ENCODE results near the gene EPHA7.

Gene EPHA7

DNA sequence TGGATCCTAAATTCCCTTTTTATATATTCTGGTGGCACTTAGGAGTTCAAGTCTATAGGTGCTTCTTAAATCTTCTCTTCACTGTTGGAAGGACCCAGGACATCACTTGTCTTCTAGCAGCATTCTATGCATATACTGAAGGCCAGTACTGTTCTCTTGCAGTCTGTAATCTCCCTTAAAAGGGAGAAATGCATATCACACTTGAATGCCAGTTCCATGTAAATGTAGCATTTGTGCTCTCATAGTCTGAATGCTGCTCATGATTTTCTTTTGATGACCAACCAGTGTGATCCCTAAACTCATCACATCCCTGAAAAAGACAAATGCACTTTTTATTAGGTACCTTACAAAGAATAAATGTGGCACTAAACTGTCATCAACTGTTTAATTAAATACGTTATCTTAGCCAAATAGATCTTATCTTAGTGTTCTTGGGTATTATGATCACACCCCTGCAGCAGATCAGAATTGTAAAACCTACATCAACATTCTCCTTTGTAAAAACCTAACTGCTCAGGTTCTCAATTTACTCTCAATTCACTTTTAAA lies 176.1 kb downstream of the EPHA7 start:
- H3K4me3 ChIP-seq = no peak overlapping the region
- TF ChIP-seq FOXP2 (optimal IDR thresholded peaks at IDR 0.05; ENCODE audit: control extremely low read depth, extremely low read length, insufficient read depth) (no peak), EZH2 (IDR thresholded peaks at IDR 0.05) (no peak), POLR2AphosphoS5 (IDR thresholded peaks at IDR 0.05; ENCODE audit: borderline replicate concordance, low read depth, low read length) (no peak)
- no peaks in the 10 kb centered on the region for H3K36me3 ChIP-seq (ENCODE audit: insufficient read depth, low read length)
- H3K9me3 ChIP-seq (ENCODE audit: low read depth, low read length) = no peaks in the 10 kb centered on the region
- no peak for DNase-seq (ENCODE audit: low read depth, low spot score)
- no peak overlapping the region for H3K27ac ChIP-seq
- H3K9ac ChIP-seq (ENCODE audit: insufficient read length) = no peak overlapping the region

DNA sequence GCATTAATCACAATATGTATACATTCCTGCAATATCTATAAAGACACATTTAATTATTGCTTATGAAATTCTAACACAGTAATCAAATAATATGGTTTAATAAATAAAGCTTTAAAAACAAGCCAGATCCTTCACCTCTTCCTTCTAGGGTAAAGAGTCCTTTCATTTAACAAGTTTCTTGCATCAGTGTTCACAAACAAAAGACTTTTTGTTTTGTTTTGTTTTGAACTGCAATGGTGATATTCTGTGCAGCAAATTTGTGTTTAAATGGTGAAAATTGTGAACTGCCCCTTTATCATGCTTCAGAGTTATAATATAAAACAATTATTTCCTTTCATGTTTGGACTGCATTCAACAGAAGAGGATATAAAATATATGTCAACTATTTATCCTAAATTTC lies 177.3 kb downstream of the EPHA7 start:
- Histone ChIP-seq H3K27ac (no peak overlapping the region), H3K4me3 (no peak overlapping the region), H3K9ac (ENCODE audit: insufficient read length) (no peak overlapping the region), H3K9me3 (ENCODE audit: low read depth, low read length) (no peaks in the 10 kb centered on the region), H3K36me3 (ENCODE audit: insufficient read depth, low read length) (no peaks in the 10 kb centered on the region)
- no peak for DNase-seq (ENCODE audit: low read depth, low spot score)
- TF ChIP-seq POLR2AphosphoS5 (IDR thresholded peaks at IDR 0.05; ENCODE audit: borderline replicate concordance, low read depth, low read length) = no peak

DNA sequence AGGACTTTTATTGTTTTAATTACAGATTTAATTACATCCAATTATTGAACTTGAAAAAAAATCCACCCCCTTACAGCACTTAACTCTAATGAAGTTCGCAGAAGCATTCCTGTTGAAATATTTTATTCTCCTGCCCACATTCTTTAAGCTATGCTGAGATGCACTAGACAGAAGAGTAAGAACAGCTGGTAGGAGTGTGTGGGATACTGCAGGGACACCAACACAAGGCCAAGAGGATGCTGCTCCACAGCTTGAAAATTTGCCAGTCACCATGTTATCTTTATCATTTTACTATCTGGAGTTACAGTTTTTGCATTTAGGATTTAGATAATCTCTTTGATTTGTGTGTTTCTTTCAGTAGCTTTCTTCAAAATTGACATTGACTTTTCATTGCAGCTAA lies 180.7 kb downstream of the EPHA7 start:
- DNase-seq (ENCODE audit: low read depth, low spot score) = no peak
- Histone ChIP-seq H3K27ac (no peak overlapping the region), H3K9me3 (ENCODE audit: low read depth, low read length) (no peaks in the 10 kb centered on the region), H3K36me3 (ENCODE audit: insufficient read depth, low read length) (no peaks in the 10 kb centered on the region), H3K9ac (ENCODE audit: insufficient read length) (no peak overlapping the region), H3K4me3 (no peak overlapping the region)
- no peak for TF ChIP-seq POLR2AphosphoS5 (IDR thresholded peaks at IDR 0.05; ENCODE audit: borderline replicate concordance, low read depth, low read length)
- no peak for TF ChIP-seq EZH2 (IDR thresholded peaks at IDR 0.05)
- no peak for TF ChIP-seq FOXP2 (optimal IDR thresholded peaks at IDR 0.05; ENCODE audit: control extremely low read depth, extremely low read length, insufficient read depth)

DNA sequence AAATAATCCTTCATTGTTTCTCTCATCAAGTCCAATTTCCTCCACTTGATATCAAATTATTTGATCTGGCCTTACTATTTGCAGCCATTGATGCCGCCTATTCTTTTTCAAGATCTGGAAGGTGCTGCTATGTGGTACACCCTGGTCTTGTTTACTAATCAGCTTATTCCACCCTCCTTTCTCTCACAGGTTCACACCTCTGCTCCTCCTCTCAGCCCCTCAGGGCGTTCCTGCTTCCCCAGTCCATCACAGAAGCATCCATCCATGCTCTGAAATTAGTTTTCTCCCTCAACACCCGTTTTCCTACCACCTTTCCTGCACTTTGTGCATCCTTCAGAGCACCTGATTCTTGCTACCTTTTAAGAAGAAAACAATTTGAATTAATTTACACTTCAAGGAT lies 183.6 kb downstream of the EPHA7 start:
- no peak overlapping the region for H3K4me3 ChIP-seq
- H3K9me3 ChIP-seq (ENCODE audit: low read depth, low read length) = no peaks in the 10 kb centered on the region
- TF ChIP-seq EZH2 (IDR thresholded peaks at IDR 0.05) (no peak), POLR2AphosphoS5 (IDR thresholded peaks at IDR 0.05; ENCODE audit: borderline replicate concordance, low read depth, low read length) (no peak), FOXP2 (optimal IDR thresholded peaks at IDR 0.05; ENCODE audit: control extremely low read depth, extremely low read length, insufficient read depth) (no peak)
- no peak for DNase-seq (ENCODE audit: low read depth, low spot score)
- H3K36me3 ChIP-seq (ENCODE audit: insufficient read depth, low read length) = no peaks in the 10 kb centered on the region
- no peak overlapping the region for H3K27ac ChIP-seq
- no peak overlapping the region for H3K9ac ChIP-seq (ENCODE audit: insufficient read length)

DNA sequence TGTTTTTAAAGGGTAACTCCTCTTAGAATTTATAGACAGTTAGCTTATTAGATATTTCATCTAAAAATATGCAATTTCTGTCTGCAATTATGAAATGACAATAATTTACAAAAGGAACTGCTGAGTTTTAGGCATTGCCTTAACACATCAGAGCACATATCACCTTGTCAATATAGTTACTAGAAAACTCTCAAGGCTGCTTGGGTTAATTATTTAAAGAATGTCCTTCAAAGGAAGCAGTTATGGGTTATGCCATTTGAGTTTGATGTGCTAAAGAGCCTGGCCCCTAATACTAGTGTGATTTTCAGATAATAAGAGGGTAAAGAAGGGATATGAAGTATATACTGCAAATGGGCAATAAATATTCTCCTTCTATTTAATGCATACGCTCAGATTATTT lies 192.5 kb downstream of the EPHA7 start:
- no peak for DNase-seq (ENCODE audit: low read depth, low spot score)
- no peak for TF ChIP-seq POLR2AphosphoS5 (IDR thresholded peaks at IDR 0.05; ENCODE audit: borderline replicate concordance, low read depth, low read length)
- TF ChIP-seq EZH2 (IDR thresholded peaks at IDR 0.05) = no peak
- TF ChIP-seq FOXP2 (optimal IDR thresholded peaks at IDR 0.05; ENCODE audit: control extremely low read depth, extremely low read length, insufficient read depth) = no peak
- Histone ChIP-seq H3K27ac (no peak overlapping the region), H3K36me3 (ENCODE audit: insufficient read depth, low read length) (no peaks in the 10 kb centered on the region), H3K9ac (ENCODE audit: insufficient read length) (no peak overlapping the region), H3K4me3 (no peak overlapping the region), H3K9me3 (ENCODE audit: low read depth, low read length) (no peaks in the 10 kb centered on the region)

DNA sequence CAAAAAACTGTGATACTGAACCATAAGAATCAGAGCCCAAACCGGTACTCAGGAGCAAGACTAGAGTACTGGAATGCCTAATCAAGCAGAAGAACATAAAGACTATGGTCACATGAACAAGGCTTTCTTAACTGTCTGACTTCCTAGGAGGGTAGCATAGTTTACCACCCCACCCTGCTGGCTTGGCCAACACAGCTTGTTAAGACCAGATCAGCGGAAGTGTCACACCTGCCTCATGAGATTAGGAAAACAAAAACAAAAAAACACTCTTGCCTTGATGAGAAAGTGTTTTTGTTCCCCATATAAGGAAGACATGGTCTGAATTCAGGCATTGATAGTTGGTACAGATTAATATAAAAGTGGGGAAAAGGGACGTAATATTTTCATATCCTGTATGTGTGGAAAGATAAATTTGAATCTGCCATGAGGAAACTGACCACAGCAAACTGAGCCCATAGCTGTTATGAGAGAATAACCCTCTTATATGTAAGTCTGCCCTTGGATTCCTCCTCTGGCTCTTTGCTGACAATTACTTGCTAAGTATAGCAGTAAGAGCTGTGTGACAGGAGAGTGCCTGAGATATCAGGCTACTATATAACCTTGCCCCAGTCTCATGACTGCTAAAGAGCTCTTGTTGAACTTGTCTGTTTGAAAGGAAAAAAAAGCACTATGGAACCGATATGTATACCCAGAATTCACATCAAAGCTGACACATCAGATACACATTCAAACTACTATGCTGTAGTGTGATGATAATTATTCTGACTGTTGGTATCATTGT lies 197.1 kb downstream of the EPHA7 start:
- no peak overlapping the region for H3K9ac ChIP-seq (ENCODE audit: insufficient read length)
- no peaks in the 10 kb centered on the region for H3K36me3 ChIP-seq (ENCODE audit: insufficient read depth, low read length)
- H3K4me3 ChIP-seq = no peak overlapping the region
- TF ChIP-seq EZH2 (IDR thresholded peaks at IDR 0.05) (no peak), FOXP2 (optimal IDR thresholded peaks at IDR 0.05; ENCODE audit: control extremely low read depth, extremely low read length, insufficient read depth) (no peak), POLR2AphosphoS5 (IDR thresholded peaks at IDR 0.05; ENCODE audit: borderline replicate concordance, low read depth, low read length) (no peak)
- H3K9me3 ChIP-seq (ENCODE audit: low read depth, low read length) = no peaks in the 10 kb centered on the region
- no peak overlapping the region for H3K27ac ChIP-seq
- no peak for DNase-seq (ENCODE audit: low read depth, low spot score)

DNA sequence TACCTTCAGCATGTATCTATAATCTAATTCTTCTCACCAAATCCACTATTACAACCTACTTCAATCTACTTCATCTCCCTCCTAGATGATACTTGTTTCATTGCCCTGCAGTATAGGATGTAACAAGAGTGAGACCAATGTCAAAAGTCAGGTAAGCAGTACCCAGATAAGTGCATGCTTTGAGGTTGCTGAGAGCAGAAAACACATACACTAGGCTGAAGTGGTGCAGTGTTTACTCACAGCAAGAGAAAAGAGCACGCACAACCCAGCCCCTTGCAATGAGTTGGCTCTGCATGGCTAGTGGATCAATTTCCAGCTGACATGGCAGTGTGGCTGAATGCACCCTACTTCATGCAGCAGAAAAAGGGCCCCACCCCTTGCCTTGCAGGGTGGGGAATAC lies 199.9 kb downstream of the EPHA7 start:
- TF ChIP-seq POLR2AphosphoS5 (IDR thresholded peaks at IDR 0.05; ENCODE audit: borderline replicate concordance, low read depth, low read length) = no peak
- TF ChIP-seq FOXP2 (optimal IDR thresholded peaks at IDR 0.05; ENCODE audit: control extremely low read depth, extremely low read length, insufficient read depth) = no peak
- no peak for TF ChIP-seq EZH2 (IDR thresholded peaks at IDR 0.05)
- H3K36me3 ChIP-seq (ENCODE audit: insufficient read depth, low read length) = no peaks in the 10 kb centered on the region
- H3K9ac ChIP-seq (ENCODE audit: insufficient read length) = no peak overlapping the region
- no peaks in the 10 kb centered on the region for H3K9me3 ChIP-seq (ENCODE audit: low read depth, low read length)
- no peak overlapping the region for H3K4me3 ChIP-seq
- DNase-seq (ENCODE audit: low read depth, low spot score) = no peak
- no peak overlapping the region for H3K27ac ChIP-seq

DNA sequence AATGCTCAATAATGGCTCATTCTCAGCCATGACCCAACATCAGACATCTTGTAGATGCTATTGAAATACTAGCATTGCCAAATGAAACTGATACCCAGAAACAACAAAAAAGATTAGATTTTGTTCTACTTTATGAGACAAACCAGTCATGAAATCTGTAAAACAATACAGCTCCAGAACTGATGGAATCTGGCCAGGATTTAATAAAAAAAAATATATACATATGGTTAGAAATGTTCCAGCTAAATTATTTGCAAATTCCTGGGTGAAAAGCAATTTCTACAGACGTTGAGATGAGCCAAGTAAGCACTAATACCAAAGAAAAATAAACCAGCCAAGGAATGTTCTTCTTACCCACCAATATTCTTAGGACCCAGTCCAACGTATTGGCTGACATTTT lies 201.3 kb downstream of the EPHA7 start:
- H3K9ac ChIP-seq (ENCODE audit: insufficient read length) = no peak overlapping the region
- H3K36me3 ChIP-seq (ENCODE audit: insufficient read depth, low read length) = no peaks in the 10 kb centered on the region
- TF ChIP-seq FOXP2 (optimal IDR thresholded peaks at IDR 0.05; ENCODE audit: control extremely low read depth, extremely low read length, insufficient read depth) (no peak), POLR2AphosphoS5 (IDR thresholded peaks at IDR 0.05; ENCODE audit: borderline replicate concordance, low read depth, low read length) (no peak), EZH2 (IDR thresholded peaks at IDR 0.05) (no peak)
- no peaks in the 10 kb centered on the region for H3K9me3 ChIP-seq (ENCODE audit: low read depth, low read length)
- no peak for DNase-seq (ENCODE audit: low read depth, low spot score)
- no peak overlapping the region for H3K4me3 ChIP-seq
- no peak overlapping the region for H3K27ac ChIP-seq

DNA sequence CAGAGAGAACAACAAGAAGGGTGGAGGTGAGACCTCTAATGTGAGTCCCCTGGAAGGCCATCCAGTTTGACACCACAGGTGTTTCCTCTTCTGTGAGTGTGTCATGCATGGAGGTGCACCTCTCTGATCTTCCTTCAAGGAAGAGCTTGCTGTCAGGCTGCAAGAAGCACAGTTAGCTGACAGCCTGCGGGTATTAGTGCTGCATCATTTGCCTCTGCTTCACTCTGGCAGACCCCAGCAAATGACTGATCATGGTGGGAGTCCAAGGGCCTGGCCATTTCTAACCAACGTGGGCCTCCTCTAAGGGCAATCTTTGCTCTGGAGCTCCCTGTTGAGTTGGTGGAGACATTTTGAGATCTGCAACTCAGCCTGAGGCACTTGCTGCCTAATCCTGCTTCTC lies 206.3 kb downstream of the EPHA7 start:
- TF ChIP-seq EZH2 (IDR thresholded peaks at IDR 0.05) (no peak), POLR2AphosphoS5 (IDR thresholded peaks at IDR 0.05; ENCODE audit: borderline replicate concordance, low read depth, low read length) (no peak), FOXP2 (optimal IDR thresholded peaks at IDR 0.05; ENCODE audit: control extremely low read depth, extremely low read length, insufficient read depth) (no peak)
- Histone ChIP-seq H3K9ac (ENCODE audit: insufficient read length) (no peak overlapping the region), H3K4me3 (no peak overlapping the region), H3K36me3 (ENCODE audit: insufficient read depth, low read length) (no peaks in the 10 kb centered on the region), H3K9me3 (ENCODE audit: low read depth, low read length) (no peaks in the 10 kb centered on the region), H3K27ac (no peak overlapping the region)
- no peak for DNase-seq (ENCODE audit: low read depth, low spot score)
